ENCODE results near the gene MINK1.
"Not testable (repeated sequence)": the region's sequence is repeated elsewhere in the genome, so short reads cannot be mapped to it uniquely, and the experiment has no call there.

MINK1 gene

DNA sequence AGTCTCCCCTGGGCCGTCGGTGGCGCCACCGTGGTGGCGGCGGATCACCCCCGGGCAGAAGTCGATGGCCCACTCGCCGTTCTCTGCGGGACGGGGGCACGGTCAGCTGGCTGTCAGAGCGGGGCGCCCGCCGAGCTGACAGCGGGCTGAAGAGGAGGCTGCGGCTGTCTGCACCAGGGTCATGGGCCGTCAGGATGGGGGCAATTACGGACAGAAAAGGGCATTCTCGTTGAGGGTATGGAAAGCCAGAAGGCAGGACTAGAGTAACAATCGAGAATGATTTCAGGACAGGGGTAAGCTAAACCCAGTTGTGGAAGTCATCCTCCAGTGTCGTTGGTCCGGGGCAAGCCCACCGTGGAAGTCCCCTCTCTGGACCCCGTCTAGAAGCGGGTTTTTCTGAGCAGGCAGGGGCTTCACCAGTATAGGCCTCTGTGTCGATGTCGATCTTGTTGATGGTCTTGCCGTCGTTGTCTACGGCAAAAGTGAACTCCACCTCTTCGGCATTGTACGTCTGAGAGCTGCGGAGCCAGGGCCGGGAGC, 68.0 kb downstream of the MINK1 start:
- DNase-seq, result no peak

DNA sequence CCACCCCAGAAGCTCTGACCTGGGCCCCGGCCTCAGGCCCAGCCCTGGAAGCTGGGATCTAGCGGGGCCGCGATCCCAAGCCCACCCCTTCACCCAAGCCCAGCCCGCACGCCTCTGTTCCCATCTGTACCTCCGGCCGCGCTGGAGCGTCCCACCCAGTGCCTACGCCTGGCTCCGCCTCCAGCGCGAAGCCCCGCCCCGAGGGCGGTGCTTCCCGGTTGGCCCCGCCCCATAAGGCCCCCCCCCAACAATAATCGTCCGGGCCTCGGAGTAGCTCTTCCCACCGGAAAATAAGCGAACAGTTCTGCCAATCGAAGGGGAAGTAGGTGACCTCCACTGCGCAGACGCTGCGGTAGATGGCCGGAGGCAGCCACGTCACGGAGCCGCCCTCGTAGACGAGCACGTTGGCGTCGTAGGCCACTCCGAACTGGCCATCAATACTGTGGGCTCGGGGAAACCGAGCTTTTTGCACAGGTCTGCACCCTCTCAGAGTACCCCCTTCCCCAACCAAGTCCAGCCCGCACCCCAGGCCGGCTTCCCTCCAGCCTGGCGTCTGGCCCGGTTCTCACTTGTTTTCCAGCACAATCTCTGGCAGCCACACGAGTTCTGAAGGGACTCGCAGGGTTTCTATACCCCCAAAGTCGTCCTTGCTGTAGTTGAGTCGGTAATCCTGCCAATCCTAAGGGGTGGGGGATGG, 68.7 kb downstream of the MINK1 start:
- DNase-seq, result no peak

DNA sequence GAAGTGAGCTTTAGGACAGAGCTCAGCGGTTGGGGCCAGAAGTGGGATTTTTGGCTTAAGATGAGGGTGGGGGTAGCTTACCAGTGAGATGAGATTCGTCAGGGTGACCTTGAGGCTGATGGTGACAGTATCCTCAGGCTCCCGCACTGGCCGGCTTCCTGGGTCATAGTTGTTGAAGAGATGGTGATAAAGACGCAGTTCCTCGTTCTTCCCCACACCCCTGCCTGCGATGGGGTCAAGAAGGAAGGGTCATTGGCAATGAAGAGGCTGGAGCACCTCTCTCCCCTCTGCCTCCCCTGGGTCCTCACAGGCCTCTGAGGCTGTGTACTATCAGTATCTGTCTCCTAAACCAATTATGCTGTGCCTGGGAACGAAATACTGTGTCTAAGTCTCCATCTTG, 69.4 kb downstream of the MINK1 start:
- no peak for DNase-seq

DNA sequence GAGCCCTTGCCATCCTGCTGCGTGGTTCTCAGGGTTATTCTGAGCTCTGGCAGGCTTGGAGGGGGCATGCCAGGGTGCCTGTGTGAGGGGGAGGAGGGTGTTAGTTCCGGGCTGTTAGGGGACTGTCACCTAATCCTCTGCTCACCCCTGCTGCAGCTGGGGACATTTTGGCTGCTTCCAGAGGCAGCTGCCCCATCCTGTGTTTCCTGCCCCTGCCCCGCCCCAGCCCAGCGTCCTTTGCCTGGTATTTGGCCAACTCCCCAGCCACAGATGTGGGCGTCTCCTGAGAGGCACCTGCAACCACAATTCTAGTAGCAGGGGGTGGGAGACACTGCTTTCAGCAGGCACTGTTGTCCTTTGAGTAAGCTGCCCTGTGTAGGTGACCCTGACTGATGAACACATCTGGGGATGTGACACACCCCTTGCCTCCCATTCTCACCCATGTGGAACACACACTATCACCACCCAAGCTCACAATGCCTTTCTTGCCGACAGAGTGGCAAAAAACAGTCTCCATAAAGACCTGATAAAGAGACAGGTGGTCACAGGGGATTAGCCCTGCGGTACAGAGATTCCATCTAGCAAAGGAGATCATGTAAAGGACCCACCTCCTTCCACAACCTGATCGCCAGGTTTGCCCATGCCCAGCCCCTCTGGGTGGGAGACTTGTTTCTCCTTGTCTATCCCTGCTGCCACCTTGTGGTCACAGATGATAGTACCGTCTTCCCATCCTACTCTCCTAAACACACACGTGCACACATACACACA, 70.1 kb downstream of the MINK1 start, which contains the start of gene CHRNE:
TSS of gene CHRNE (minus strand) at position 48 of the 768 bp plus-strand sequence. CDS start at position 13, 35 bp downstream.
- DNase-seq, result no peak

DNA sequence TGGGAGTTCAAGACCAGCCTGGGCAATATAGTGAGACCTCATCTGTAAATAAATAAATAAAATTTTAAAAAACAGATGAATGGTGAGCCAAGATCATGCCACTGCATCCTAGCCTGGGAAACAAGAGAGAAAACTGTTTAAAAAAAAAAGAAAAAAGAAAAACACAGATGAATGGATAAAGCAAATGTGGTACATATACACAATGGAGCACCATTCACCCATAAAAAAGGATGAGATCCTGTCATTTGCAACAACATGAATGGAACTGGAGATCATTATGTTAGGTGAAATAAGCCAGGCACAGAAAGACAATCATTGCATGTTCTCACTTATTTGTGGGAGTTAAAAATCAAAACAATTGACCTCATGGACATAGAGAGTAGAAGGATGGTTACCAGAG, 73.5 kb downstream of the MINK1 start:
- DNase-seq, result not testable (repeated sequence)

DNA sequence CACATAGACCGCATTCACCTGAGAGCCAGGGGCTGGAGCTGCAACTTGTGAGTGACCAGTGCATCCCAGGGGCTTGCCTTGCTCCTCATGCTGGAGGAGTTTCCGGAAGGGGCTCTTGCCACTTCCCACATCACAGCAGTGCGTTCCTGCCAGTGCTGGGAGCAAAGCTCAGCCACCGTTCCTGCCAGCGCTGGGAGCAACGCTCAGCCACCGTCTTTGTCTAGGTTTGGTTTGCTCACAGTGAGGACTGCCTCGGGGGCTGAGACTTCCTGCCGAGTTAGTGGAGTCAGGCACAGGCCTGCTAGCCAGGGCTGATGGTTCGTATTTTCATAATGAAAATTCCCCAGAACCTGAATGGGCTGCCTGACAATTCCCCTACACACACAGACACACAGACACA, 75.2 kb downstream of the MINK1 start:
- no peak for DNase-seq

DNA sequence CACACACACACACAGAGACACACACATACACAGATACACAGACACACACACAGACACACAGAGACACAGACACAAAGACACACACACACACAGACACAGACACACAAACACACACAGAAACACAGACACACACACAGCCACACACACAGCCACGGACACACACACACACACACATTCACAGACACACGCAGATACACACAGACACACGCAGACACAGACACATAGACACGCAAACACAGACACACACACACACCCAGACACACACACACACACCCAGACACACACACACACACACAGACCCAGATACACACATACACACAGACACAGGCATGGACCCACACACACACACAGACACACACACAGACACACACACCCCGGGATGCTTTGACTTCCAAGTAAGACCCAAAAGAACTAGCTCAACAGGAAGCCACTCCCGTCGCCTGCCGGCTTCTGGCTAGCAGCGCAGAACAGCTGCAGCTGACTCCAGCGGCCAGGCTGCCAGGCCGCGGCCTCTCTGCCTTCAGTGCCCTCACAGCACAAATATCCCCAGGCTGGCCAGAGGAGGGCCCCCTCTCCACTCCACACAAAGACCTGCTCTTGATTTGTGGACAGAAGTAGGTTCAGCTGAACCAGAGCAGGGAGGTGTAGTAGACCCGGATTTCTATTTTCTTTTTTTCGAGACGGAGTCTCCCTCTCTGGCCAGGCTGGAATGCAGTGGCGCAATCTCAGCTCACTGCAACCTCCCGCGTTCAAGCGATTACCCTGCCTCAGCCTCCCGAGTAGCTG, 75.8 kb downstream of the MINK1 start:
- DNase-seq, result peak; percentile 27

DNA sequence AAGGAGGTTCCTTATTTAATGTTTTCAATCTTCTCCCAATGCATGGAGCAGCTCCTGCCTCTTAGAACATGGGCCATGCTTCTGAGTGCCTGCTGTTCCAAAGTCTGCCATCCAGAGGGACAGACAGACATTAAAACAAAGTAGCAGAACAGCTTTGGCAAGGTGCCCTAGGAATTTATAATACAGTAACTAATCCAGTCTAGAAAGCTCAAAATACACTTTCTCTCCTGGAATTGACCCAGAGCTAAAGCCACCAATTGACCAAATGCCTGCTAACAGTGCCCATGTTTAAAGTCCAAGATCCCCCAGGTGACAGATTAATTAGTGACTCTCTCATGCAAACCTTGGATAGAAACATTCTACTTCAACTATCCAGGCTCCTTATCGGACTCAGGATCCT, 80.9 kb downstream of the MINK1 start:
- DNase-seq, result no peak

DNA sequence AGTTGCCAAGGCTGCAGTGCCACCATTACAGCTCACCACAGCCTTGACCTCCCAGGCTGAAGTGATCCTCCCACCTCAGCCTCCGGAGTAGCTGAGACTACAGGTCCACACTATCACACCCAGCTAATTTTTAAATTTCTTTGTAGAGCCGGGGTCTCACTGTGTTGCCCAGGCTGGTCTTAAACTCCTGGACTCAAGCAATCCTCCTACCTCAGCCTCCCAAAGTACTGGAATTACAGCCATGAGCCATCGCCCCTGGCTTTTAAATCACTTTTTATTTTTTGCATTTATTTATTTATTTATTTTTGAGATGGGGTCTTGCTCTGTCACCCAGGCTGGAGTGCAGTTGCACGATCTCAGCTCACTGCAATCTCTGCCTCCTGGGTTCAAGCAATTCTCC, 81.4 kb downstream of the MINK1 start:
- not testable (repeated sequence) for DNase-seq

DNA sequence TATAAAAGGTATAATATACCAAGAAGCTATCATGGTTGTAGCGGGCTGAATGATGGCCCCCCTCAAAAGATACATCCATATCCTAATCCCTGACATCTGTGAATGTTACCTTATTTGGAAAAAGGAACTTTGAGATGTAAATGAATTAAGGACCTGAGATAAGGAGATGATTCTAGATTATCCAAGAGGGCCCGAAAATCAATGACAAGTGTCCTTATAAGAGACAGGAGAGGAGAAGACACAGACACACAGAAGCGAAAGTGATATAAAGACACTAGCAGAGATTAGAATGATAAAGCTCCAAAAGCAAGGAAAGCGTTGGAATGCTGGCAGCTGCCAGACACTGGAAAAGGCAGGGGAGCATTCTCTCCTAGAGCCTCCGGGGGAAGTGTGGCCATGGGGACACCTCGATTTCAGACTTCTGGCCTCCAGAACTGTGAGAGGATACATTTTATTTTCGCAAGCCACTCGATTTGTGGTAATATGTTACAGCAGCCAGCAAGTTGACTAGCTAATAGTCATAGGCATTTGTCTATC, 86.4 kb downstream of the MINK1 start:
- DNase-seq, result no peak

DNA sequence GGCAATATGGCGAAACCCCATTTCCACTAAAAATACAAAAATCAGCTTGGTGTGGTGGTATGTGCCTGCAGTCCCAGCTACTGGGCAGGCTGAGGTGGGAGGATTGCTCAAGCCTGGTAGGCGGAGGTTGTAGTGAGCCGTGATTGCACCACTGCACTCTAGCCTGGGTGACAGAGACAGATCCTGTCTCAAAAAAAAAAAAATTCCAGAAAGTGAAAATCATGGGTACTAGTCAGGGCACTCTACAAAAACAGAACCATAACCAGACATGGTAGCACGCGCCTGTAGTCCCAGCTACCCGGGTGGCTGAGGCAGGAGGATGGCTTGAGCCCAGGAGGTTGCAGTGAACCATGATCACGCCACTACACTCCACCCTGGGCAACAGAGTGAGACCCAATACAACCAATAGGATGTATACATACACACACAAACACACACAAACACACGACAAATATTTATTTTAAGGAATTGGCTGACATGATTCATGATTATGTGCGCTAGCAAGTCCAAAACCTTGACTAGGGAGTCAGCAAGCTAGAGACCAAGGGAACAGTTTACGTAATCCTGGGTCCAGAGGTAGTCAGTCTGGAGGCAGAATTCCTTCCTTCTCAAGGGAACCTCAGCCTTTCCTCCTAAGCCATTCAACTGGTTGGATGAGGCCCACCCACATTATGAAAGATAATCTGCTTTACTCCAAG, 87.4 kb downstream of the MINK1 start:
- peak; percentile 20 for DNase-seq

DNA sequence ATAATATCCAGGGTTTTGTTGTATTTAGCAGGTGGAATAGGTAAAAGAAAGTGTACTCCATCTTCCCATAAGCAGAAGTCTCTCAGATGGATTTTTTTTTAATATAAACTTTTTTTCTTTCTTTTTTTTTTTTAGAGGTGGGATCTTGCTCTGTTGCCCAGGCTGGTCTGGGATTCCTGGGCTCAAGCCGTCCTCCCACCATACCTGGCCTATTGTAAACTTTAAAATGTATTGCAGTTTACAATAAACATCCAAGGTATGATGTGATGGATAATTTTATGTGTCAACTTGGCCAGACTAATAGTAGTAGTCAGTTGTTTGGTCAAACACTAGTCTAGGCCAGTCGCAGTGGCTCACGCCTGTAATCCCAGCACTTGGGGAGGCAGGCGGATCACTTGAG, 88.2 kb downstream of the MINK1 start:
- no peak for DNase-seq

DNA sequence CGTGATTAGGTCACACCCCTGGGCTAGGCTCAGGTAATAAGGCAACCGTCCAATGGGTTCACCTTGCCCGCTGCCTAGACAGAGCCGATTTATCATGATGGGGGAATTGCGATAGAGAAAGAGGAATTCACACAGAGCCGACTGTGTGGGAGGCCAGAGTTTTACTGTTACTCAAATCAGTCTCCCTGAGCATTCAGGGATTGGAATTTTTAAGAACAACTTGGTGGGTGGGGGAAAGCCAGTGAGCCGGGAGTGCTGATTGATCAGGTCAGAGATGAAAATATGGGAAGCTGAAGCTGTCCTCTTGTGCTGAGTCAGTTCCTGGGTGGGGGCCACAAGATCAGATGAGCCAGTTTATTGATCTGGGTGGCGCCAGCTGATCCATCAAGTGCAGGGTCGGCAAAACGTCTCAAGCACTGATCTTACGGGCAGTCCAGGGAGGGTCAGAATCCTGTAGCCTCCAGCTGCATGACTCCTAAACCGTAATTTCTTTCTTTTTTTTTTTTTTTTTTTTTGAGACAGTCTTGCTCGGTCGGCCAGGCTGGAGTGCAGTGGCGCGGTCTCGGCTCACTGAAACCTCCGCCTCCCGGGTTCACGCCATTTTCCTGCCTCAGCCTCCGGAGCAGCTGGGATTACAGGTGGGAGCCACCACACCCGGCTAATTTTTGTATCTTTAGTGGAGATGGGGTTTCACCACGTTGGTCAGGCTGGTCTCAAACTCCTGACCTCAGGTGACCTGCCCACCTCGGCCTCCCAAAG, 93.6 kb downstream of the MINK1 start:
- DNase-seq, result not testable (repeated sequence)

DNA sequence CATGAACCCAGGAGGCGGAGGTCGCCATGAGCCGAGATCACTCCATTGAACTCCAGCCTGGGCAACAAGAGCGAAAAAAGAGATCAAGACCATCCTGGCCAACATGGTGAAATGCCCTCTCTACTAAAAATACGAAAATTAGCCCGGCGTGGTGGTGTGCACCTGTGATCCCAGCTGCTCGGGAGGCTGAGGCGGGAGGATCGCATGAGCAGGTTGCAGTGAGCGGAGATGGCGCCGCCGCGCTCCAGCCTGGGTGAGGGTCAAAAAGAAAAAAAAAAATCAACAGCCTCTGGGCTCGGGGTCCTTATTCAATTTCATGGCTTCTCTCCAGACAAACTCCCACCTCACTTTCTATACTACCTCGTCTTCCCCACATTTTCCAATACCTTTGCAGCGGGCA, 95.7 kb downstream of the MINK1 start:
- DNase-seq, result no peak

DNA sequence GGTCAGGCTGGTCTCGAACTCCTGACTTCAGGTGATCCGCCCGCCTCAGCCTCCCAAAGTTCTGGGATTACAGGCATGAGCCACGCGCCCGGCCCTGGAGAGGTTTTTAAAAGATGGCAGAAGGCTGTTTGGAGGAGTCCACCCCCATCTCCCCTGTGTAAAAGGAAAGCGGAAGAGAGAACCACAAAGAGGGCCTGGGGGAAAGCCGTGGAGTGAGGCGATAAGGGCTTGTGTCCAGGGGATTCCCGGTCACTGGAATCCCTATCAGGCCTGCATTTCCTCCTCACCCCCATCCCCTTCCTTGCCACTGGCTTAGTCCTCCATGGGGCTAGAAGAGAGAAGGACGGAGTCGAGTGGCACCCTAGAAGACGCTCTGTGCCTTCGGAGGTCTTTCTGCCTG, 98.8 kb downstream of the MINK1 start, which contains the start of gene GP1BA:
TSS of gene GP1BA (plus strand) at position 315 of the 400 bp plus-strand sequence. CDS start 328 bp downstream, outside the sequence.
- no peak for DNase-seq

DNA sequence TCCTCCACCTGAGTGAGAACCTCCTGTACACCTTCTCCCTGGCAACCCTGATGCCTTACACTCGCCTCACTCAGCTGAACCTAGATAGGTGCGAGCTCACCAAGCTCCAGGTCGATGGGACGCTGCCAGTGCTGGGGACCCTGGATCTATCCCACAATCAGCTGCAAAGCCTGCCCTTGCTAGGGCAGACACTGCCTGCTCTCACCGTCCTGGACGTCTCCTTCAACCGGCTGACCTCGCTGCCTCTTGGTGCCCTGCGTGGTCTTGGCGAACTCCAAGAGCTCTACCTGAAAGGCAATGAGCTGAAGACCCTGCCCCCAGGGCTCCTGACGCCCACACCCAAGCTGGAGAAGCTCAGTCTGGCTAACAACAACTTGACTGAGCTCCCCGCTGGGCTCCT, 99.6 kb downstream of the MINK1 start:
- DNase-seq, result no peak

DNA sequence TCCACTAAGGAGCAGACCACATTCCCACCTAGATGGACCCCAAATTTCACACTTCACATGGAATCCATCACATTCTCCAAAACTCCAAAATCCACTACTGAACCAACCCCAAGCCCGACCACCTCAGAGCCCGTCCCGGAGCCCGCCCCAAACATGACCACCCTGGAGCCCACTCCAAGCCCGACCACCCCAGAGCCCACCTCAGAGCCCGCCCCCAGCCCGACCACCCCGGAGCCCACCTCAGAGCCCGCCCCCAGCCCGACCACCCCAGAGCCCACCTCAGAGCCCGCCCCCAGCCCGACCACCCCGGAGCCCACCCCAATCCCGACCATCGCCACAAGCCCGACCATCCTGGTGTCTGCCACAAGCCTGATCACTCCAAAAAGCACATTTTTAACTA, 100.5 kb downstream of the MINK1 start:
- no peak for DNase-seq

DNA sequence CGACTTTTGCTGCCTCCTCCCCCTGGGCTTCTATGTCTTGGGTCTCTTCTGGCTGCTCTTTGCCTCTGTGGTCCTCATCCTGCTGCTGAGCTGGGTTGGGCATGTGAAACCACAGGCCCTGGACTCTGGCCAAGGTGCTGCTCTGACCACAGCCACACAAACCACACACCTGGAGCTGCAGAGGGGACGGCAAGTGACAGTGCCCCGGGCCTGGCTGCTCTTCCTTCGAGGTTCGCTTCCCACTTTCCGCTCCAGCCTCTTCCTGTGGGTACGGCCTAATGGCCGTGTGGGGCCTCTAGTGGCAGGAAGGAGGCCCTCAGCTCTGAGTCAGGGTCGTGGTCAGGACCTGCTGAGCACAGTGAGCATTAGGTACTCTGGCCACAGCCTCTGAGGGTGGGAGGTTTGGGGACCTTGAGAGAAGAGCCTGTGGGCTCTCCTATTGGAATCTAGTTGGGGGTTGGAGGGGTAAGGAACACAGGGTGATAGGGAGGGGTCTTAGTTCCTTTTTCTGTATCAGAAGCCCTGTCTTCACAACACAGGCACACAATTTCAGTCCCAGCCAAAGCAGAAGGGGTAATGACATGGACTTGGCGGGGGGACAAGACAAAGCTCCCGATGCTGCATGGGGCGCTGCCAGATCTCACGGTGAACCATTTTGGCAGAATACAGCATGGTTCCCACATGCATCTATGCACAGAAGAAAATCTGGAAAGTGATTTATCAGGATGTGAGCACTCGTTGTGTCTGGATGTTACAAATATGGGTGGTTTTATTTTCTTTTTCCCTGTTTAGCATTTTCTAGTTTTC, 101.2 kb downstream of the MINK1 start:
- no peak for DNase-seq

DNA sequence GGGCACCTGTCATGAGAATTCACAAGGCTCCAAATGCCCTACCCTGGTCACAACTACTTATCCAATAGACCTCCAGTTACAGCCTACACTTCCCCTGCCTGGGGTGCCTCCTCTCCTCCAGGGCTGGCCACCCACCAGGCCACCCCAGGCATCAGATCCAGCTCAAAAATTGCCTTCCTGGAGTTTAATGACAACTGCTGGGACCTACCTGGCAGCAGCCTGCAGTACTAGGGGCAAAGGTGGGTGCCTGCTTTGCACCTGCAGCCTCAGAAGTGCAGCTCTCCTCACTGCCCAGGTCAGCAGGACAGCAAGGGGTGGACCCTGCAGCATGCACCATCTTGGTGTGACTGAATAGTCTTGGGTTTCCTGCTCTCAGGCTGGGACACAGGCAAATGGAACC, 102.5 kb downstream of the MINK1 start:
- DNase-seq, result no peak

DNA sequence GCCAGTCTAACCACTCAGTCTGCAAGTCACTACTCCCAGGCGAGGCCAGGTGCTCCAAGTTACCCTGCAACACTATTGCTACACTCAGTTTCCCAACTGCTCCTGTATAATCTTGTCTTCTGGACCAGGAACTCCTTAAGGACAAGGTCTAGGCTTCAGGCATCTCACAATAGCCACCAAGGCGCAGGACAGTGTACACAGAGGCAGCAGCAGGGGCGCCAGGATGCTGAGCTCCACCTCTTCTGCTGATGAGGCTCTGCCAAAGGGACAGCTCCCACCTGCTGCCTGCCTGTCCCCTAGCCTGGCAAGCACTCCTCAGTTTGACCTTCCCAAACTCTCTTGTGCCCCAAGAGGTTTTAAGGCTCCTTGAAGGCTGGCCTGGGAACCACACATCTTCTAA, 103.3 kb downstream of the MINK1 start:
- no peak for DNase-seq

DNA sequence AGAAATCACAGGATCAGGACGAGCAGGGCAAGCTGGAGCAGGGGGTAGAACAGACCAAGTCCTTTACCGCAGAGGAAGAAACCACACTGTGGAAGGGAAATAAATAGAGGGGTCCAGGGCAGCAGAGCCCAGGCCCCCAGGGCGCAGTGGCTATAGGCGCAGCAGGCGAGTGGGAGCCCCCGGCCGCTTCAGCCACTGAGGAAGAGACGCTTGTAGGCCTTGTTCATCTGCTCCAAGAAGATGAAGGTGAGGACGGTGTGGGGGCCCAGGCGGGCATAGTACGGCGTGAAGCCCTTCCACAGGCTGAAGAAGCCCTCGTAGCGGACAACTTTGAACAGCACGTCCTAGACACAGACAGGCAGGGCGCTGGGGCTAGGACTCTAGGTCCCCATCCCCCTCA, 104.4 kb downstream of the MINK1 start:
- no peak for DNase-seq

Measured in SIG-M5 (cell line).